ENCODE measurements around the gene HRK. TPM values are rescaled to one million over a fixed set of nuclear protein-coding genes. Genes with fewer than 3 reads are reported as not detected.

Gene HRK
- total RNA-seq, result not detected

GRCh38 chr12:116881325-116881876 is at the start of gene HRK:
TSS of gene HRK (minus strand) at chr12:116881441. CDS start at chr12:116881307, 134 bp downstream.
- peaks cover 31% of the 10 kb centered on the region for H3K4me1 Mint-ChIP-seq
- H3K4me3 Mint-ChIP-seq, result peak within 1 kb of the TSS; percentile 44
- no peaks in the 10 kb centered on the region for H3K36me3 Mint-ChIP-seq (ENCODE audit: low read depth)
- H3K27me3 Mint-ChIP-seq, result peaks cover 80% of the 10 kb centered on the region
- ChIA-PET CTCF (interaction anchor here (1.0 to 1.5 kb wide), 3 partner anchors 35 to 219 kb away, joined by 3 to 4 read pairs (median 3); no protein-coding TSS in a partner anchor), POLR2A (interaction anchor here (1.0 kb wide), 1 partner anchor 11 kb away, joined by 3 read pairs; no protein-coding TSS in a partner anchor)
- no peaks in the 10 kb centered on the region for H3K9me3 Mint-ChIP-seq
- H3K27ac Mint-ChIP-seq, result no peak within 1 kb of the TSS
- DNase-seq, result no peak

- CTCF ChIA-PET, result no interaction called here
- H3K9me3 Mint-ChIP-seq, result no peaks in the 10 kb centered on the region
- H3K27ac Mint-ChIP-seq, result no peak overlapping the region
- peaks cover 35% of the 10 kb centered on the region for H3K36me3 Mint-ChIP-seq (ENCODE audit: low read depth)
- H3K4me1 Mint-ChIP-seq, result peaks cover 26% of the 10 kb centered on the region
- POLR2A ChIA-PET, result no interaction called here
- peaks cover 3% of the 10 kb centered on the region for H3K27me3 Mint-ChIP-seq
- no peak for DNase-seq
- H3K4me3 Mint-ChIP-seq, result no peak overlapping the region
These were observed 48.6 kb upstream of the HRK start for GRCh38 chr12:116929885-116930284.

DNA sequence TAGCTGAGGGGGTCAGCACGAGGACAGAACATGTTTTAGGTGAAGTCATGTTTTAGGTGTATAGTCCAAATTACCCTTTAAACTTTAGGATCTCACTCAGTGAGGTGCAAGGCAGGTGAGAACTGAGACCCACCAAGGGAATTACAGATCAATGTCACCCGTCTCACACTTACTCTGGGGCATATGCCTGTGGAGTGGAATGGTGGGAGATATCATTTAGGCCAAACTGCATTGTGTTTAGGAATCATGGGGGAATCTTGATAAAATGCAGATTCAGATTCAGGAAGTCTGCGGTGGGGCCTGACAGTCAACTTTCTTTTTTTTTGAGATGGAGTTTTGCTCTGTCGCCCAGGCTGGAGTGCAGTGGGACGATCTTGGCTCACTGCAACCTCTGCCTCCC is 47.3 kb upstream of the HRK start:
- CTCF ChIA-PET, result no interaction called here
- Mint-ChIP-seq H3K36me3 (ENCODE audit: low read depth) (peaks cover 37% of the 10 kb centered on the region), H3K4me3 (no peak overlapping the region), H3K27ac (no peak overlapping the region), H3K9me3 (no peaks in the 10 kb centered on the region), H3K4me1 (peaks cover 38% of the 10 kb centered on the region), H3K27me3 (peaks cover 3% of the 10 kb centered on the region)
- DNase-seq, result no peak
- POLR2A ChIA-PET, result interaction anchor here (0.6 kb wide), 1 partner anchor 653 kb away, joined by 3 read pairs; no protein-coding TSS in a partner anchor

DNA sequence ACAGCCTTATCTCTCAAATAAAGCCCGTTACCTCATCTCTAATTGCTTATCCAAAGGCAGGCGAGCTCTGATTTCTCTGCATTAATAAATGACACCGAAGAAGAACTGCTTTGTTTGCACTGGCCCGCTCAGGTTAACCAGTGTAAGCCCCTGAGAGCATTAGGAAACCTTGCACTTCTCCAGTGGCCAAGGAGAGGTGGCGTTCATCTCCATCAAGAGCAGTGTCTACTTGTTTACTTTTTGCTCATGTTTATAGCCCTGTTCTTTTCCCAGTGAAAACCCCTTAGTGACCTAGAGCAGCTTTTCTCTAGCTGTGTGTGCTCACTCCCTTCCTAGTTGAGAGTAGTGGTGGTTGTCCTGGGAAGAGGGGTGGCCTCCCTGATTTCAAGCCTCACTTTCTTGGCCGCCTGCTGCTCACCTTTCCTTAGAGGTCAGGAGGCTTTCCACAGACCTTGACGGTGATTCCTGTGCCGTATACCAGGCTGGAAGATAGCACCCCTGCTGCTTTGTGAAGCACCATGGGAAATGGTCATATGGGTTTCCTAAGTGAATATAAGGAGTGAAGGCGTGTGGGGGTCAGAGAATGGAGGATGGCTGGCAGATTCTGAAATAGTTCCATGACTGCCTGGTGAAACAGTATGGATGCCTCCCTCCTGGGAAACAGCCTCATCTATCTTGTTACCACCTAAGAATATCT is 46.2 kb upstream of the HRK start:
- CTCF ChIA-PET, result no interaction called here
- H3K4me1 Mint-ChIP-seq, result peaks cover 45% of the 10 kb centered on the region
- no peak overlapping the region for H3K4me3 Mint-ChIP-seq
- H3K9me3 Mint-ChIP-seq, result no peaks in the 10 kb centered on the region
- H3K27me3 Mint-ChIP-seq, result peaks cover 3% of the 10 kb centered on the region
- POLR2A ChIA-PET, result interaction anchor here (0.9 to 1.1 kb wide), 2 partner anchors 9 to 108 kb away, joined by 3 read pairs; no protein-coding TSS in a partner anchor
- H3K27ac Mint-ChIP-seq, result no peak overlapping the region
- DNase-seq, result no peak
- H3K36me3 Mint-ChIP-seq (ENCODE audit: low read depth), result peaks cover 37% of the 10 kb centered on the region

DNA sequence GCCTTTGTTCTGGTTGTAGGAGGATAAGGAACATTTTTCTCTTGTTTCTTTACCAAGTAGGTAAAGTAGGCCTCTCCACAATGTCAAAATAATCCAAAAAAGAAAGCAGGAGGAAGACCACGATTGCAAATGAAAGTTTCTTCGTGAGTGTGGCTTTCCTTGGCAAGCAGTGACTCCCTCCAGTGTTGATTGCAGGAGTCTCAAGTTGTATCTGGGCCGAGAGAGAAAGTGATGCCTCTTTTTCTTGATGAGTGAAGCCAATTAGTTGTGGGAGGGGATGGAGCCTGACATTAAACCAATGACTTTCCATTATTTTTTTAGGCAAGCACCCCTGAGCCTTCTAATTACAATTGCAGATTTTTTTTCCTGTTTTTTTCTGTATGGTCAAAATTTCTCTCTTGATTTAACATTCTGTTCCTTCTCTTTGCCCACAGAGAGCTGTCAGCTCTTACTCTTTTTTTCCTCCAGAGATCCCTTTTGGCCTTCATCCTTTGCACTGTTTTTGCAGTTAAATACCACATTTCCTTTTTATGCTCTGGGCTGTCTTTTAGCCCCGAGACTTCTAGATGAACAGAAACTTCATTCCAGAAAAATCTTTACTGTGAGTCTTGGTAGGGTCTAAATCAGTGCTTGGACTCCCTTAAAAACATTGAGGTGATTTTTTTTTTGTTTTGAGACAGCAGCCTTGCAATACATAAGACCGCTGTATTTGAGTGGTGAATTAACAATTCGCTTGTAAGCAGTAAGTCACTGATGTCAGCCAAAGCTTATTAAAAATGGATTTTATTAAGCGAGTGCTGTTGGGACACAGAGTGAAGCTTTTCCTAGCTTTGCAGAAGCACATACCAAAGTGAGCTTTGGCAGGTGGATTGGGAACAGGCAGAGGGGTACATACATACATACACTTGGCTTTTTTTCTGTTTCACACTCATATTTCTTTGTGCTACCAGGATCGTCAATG is 45.3 kb upstream of the HRK start:
- DNase-seq, result no peak
- CTCF ChIA-PET, result no interaction called here
- POLR2A ChIA-PET, result interaction anchor here (0.9 to 1.1 kb wide), 2 partner anchors 10 to 108 kb away, joined by 3 read pairs; no protein-coding TSS in a partner anchor
- peaks cover 53% of the 10 kb centered on the region for H3K4me1 Mint-ChIP-seq
- peak overlapping the region; percentile 11 for H3K27ac Mint-ChIP-seq
- no peaks in the 10 kb centered on the region for H3K9me3 Mint-ChIP-seq
- peaks cover 3% of the 10 kb centered on the region for H3K27me3 Mint-ChIP-seq
- no peak overlapping the region for H3K4me3 Mint-ChIP-seq
- H3K36me3 Mint-ChIP-seq (ENCODE audit: low read depth), result peaks cover 30% of the 10 kb centered on the region

DNA sequence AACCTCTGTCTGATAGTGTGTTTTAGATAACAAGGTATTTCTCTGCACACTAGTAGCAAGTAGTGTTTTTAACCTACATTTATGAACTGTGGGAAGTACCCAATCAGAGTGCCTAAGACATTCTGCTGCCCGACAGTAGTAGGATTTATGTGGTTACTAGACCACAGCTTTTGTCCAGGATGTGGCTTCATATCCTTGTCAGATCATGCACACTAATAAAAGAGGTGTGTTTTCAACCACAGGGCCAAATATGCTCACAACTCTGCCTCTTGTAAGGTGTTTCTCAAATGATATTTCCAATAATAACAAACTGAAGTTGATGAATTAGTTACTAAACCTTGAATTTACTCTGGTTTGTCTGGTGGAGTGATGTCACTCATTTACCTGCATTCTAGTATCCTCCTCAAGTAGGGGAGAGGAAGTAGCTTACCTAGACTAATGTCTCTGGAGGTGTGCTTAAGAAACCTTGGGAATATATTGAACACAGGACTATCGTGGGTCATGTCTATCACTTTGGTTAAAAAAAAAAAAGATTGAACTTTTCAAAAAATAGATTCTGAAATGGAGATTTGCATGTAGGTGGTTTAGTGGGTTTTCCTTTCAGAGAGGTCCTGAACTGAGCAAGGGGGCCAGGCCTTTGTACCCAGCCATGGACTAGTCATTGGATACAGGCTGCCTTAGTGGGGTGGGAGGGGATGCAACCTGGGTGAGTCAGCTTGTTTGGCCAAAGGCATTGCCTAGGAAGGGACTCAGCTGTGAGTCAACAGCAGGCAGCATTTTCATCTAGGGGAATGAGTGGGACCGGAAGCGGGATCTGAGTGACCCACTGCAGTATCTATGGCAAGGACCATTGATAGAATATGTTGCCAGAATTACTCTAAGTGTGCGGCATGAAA is 43.6 kb upstream of the HRK start:
- H3K27ac Mint-ChIP-seq, result peak overlapping the region; percentile 83
- no peaks in the 10 kb centered on the region for H3K9me3 Mint-ChIP-seq
- ChIA-PET POLR2A (interaction anchor here (0.7 to 1.4 kb wide), 8 partner anchors 8 to 139 kb away, joined by 3 to 8 read pairs (median 3); no protein-coding TSS in a partner anchor), CTCF (no interaction called here)
- peaks cover 66% of the 10 kb centered on the region for H3K4me1 Mint-ChIP-seq
- peak overlapping the region; percentile 32 for H3K4me3 Mint-ChIP-seq
- H3K27me3 Mint-ChIP-seq, result peaks cover 3% of the 10 kb centered on the region
- peaks cover 22% of the 10 kb centered on the region for H3K36me3 Mint-ChIP-seq (ENCODE audit: low read depth)
- peak; percentile 77 for DNase-seq

DNA sequence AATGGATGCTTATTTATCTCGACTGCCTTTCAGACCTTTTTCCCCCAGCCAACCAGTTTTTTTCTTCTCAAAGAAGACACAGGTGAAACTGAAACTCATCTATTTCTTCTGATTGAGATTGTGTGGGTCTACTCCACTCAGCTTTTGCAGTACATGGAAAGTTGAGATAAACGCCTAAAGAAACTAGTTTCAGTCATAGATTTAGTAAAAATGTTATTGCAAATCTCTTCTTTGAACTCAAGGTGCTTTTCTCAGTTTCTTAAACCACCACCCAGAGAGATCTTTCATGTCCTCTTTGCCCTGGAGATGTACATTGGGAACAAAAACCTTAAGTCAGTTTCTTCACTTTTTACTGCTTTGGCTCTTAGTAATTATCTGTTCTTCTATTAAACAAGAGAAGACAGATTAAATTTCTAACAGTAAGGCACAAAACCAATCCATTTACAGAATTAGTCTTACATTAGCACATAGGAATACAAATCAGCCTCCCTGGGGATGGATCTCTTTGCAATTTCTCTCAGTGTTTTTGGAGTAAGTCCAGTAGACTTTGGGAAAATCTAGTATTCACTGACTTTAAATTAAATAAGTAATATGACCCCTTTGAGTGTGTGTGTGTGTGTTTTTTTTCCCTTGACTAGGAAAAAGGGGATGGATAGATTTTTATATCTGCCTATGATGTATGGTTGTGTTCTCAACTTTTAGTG is 41.1 kb upstream of the HRK start:
- H3K4me3 Mint-ChIP-seq, result peak overlapping the region; percentile 31
- CTCF ChIA-PET, result no interaction called here
- peaks cover 3% of the 10 kb centered on the region for H3K27me3 Mint-ChIP-seq
- H3K36me3 Mint-ChIP-seq (ENCODE audit: low read depth), result peaks cover 20% of the 10 kb centered on the region
- H3K4me1 Mint-ChIP-seq, result peaks cover 71% of the 10 kb centered on the region
- H3K27ac Mint-ChIP-seq, result peak overlapping the region; percentile 84
- no peaks in the 10 kb centered on the region for H3K9me3 Mint-ChIP-seq
- no peak for DNase-seq
- POLR2A ChIA-PET, result interaction anchor here (0.9 to 1.5 kb wide), 2 partner anchors 11 to 38 kb away, joined by 3 to 9 read pairs; partner anchors contain the start of gene FBXW8

GRCh38 chr12:116920939-116921338 is 39.7 kb upstream of the HRK start:
- H3K4me1 Mint-ChIP-seq, result peaks cover 75% of the 10 kb centered on the region

DNA sequence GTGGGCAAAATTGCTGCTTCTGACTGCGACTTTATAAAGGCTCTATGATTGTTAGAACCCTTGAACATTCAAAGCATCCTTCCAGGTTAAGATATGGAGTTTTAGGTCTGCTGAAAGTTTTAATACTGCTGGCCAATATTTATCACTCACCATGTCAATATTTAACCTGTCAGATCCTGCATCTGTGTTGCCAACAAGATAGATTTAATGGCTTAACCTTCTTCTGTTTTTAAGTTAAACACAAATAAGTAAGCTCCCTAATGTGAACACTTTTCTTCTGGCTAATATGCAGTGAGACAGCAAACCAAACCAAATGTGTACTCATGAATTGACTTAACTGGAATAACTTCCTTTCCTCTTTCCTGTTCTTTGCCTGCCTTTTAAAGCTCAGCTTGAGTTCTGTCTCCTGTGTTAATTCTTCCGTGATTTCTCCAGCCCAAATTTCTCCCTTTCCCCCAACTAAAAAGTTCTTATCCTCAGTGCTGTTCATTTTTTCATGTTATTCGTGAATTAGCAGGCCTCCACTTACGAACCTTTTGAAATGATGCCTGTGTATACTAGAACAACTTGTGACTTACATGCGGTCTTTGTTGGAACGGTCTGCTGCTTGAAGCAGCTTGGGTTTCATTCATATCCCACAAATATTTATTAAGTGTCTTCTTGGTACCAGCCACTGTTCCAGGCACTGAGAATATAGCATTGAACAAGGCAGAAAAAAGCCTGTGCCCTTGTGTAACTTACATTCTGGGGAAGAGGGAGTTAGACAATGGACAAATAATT is 38.7 kb upstream of the HRK start:
- POLR2A ChIA-PET, result interaction anchor here (1.0 kb wide), 1 partner anchor 11 kb away, joined by 3 read pairs; no protein-coding TSS in a partner anchor
- Mint-ChIP-seq H3K9me3 (no peaks in the 10 kb centered on the region), H3K4me1 (peaks cover 75% of the 10 kb centered on the region), H3K27ac (no peak overlapping the region), H3K4me3 (no peak overlapping the region), H3K27me3 (no peaks in the 10 kb centered on the region), H3K36me3 (ENCODE audit: low read depth) (peaks cover 27% of the 10 kb centered on the region)
- CTCF ChIA-PET, result no interaction called here
- no peak for DNase-seq

More at GRCh38 chr12:116920939-116921338, 39.7 kb upstream of the HRK start:
- no peak overlapping the region for H3K4me3 Mint-ChIP-seq
- no peaks in the 10 kb centered on the region for H3K9me3 Mint-ChIP-seq
- no peak overlapping the region for H3K27ac Mint-ChIP-seq
- no peak for DNase-seq
- no peaks in the 10 kb centered on the region for H3K27me3 Mint-ChIP-seq
- H3K36me3 Mint-ChIP-seq (ENCODE audit: low read depth), result peaks cover 23% of the 10 kb centered on the region
- ChIA-PET CTCF (interaction anchor here (0.7 kb wide), 1 partner anchor 261 kb away, joined by 6 read pairs; no protein-coding TSS in a partner anchor), POLR2A (interaction anchor here (1.0 to 1.5 kb wide), 3 partner anchors 9 to 29 kb away, joined by 3 to 9 read pairs (median 3); partner anchors contain the start of gene FBXW8)

GRCh38 chr12:116919247-116919661 is 38.0 kb upstream of the HRK start:
- Mint-ChIP-seq H3K36me3 (ENCODE audit: low read depth) (peaks cover 26% of the 10 kb centered on the region), H3K27me3 (no peaks in the 10 kb centered on the region), H3K4me1 (peaks cover 70% of the 10 kb centered on the region), H3K27ac (no peak overlapping the region), H3K4me3 (no peak overlapping the region), H3K9me3 (no peaks in the 10 kb centered on the region)
- DNase-seq, result no peak
- ChIA-PET CTCF (no interaction called here), POLR2A (no interaction called here)

DNA sequence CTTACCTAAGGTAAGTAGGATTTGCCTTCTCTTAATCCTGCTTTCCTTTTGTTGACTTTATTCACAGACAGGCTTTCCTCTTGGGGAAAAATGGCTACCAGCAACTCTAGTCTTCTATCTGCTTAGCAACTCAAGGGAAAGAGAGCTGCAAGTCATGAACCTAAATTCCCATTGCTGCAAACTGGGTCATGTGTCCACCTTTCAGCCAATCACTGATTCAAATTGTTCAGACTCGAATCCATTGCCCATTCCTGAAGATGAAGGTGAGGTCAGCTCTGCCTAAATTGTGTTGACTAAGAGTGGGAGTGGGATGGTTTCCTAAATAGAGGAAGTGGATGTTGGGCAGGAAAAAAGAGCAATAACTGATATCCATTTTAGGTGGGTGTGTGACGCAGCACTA is 37.2 kb upstream of the HRK start:
- Mint-ChIP-seq H3K4me3 (no peak overlapping the region), H3K27ac (no peak overlapping the region), H3K4me1 (peaks cover 65% of the 10 kb centered on the region), H3K36me3 (ENCODE audit: low read depth) (peaks cover 29% of the 10 kb centered on the region), H3K9me3 (no peaks in the 10 kb centered on the region), H3K27me3 (no peaks in the 10 kb centered on the region)
- CTCF ChIA-PET, result no interaction called here
- DNase-seq, result no peak
- POLR2A ChIA-PET, result no interaction called here
